GM13977 (cell line): ENCODE measurements around the gene SETBP1.

Experiments
- DNase-seq: peaks from one replicate; pipeline ENCODE4 v3.0.0; 2012; ENCODE audit warnings: low spot score
- in situ Hi-C: fragments of 300-500 bp; cut with MboI; formaldehyde crosslinking; loops from one replicate; pipeline ENCODE4 v1.12.0; 2022; ENCODE audit warnings: low sequenced_read_pairs, low pct_unique_long_range_greater_than_20kb, mixed read lengths, inconsistent platforms; ENCODE audit not compliant: unreplicated experiment
- TF ChIP-seq, protein P1 (sequence below): IDR thresholded peaks from 2 replicates; pipeline ENCODE4 v1.5.1; 2012; ENCODE audit warnings: mild to moderate bottlenecking, control low read depth; ENCODE audit not compliant: insufficient read depth; ENCODE audit errors: extremely low read depth, missing control alignments

Gene SETBP1

DNA sequence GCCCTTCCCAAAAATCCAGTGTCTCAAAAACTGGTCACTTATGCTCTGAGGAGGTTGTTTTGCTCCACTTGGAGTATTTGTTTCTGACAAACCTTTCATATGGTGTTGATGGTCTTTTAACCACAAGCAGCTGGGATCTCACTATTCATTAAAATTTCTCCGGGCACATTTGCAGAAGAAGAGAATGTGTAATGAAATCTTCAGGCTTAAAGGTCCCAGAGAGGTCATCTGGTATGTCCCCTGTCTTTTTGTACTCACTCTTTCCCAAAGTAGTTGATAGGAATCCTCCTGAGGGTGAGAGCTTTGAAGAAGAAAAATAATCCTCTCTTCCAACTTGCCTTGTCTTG lies 430.8 kb downstream of the SETBP1 start:
- TF ChIP-seq, protein P1, sequence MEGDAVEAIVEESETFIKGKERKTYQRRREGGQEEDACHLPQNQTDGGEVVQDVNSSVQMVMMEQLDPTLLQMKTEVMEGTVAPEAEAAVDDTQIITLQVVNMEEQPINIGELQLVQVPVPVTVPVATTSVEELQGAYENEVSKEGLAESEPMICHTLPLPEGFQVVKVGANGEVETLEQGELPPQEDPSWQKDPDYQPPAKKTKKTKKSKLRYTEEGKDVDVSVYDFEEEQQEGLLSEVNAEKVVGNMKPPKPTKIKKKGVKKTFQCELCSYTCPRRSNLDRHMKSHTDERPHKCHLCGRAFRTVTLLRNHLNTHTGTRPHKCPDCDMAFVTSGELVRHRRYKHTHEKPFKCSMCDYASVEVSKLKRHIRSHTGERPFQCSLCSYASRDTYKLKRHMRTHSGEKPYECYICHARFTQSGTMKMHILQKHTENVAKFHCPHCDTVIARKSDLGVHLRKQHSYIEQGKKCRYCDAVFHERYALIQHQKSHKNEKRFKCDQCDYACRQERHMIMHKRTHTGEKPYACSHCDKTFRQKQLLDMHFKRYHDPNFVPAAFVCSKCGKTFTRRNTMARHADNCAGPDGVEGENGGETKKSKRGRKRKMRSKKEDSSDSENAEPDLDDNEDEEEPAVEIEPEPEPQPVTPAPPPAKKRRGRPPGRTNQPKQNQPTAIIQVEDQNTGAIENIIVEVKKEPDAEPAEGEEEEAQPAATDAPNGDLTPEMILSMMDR: no peak
- no peak for DNase-seq
- in situ Hi-C loops: no loop called here

DNA sequence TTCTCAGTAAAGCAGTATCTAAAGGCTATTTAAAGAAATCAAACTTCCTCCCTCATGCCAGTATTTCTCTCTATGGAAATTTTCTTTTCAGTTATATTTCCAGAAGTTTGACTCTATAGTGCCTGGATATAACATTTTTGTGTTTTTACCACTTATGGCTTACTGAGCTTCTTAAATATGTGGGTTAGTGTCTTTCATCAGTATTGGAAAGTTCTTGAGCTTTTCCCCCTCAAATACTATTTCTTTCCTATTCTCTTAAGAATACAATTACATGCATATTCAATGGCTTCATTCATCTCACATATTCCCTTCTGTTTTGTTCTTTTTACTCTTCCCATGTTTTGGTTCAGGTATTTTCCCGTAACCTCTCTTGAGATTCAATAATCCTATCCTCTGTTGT lies 432.0 kb downstream of the SETBP1 start:
- in situ Hi-C loops: no loop called here
- TF ChIP-seq, protein P1: no peak
- DNase-seq: no peak

DNA sequence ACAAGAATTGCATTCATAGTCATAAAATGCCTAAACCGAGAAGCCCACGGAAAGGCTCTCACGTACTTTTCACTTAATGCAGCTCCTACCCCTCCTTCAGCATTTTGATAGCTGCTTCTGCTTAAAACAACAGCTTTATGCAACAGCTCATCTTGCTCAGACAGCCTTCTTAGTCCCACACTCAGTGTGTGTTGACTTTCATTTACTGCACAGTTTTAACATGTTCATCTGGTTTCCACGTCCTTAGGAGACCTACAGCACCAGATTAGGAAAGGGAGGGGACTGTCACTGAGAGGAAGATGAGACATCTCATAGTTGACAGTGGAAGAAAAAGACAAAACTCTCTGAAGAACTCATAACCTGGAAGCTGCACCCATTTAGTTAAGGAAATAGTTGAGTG lies 435.4 kb downstream of the SETBP1 start:
- in situ Hi-C loops: no loop called here
- TF ChIP-seq, protein P1: no peak
- no peak for DNase-seq
